Fibroblast of skin of right biceps (primary cell): Measurements from ENCODE around the gene RGS17.
A peak's percentile ranks its signal among the peaks of the same experiment; 100 is the strongest.

Source experiments
- DNase-seq: peaks from one replicate; pipeline ENCODE4 v3.0.0-alpha.2; 2013

The RGS17 gene

DNA sequence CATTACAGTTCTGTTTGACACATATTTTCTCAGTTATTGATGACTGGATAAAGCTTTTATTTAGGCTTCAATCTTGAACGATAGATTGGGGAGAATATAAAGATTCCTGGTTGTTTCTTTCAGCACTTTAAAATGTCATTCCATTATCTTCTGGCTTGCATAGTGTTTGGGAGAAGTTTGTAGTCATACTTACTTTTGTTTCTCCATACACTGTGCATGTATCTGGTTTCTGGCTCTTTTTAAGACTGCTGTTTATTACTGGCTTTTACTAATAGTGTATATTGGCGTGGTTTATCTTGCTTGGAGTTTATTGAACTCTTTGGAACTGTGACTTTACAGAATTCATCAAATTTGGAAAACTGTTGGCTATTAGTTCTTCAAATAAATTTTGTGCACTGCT is 49.2 kb downstream of the RGS17 start:
- DNase-seq = no peak

DNA sequence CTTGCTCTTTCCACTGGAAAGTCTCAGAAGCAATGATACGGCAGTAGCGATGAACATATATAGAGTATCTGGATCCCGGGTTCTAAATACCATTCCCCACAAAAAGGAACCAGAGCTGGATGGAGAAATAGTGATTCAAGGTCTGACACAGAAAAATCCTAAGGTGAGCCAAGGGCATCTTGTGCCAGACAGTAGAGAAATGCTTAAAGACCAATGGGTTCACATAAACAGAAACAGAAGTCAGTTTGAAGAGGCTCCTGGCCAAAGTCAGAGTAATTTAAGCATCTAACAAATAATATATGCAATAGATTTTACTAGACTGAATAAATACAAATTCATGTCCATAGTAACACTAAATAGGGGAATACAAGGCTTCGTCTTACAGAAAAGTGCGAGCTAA is 54.7 kb downstream of the RGS17 start:
- no peak for DNase-seq

GRCh38 chr6:153074761-153075160 is 56.3 kb downstream of the RGS17 start:
- DNase-seq = no peak

DNA sequence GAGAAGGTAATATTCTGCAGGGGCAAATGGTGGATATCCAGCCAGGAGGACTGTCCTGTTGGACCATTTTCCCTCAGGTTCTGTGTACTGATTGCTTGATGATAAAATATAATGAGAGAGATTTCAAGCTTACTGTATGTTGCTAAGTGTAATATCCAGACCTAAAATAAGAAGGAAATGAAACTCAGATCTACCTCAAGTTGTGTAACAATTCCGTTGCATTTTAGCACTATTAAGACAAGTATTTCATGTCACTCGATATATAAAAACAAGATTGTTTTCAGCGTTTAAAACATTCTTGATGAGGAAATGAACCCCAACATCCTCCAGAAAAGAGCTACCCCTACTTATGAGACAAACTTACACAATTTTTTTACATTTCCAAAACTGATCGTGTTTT is 57.2 kb downstream of the RGS17 start:
- DNase-seq = no peak

GRCh38 chr6:153070756-153071155 is 60.3 kb downstream of the RGS17 start:
- no peak for DNase-seq

GRCh38 chr6:153069897-153070296 is 61.2 kb downstream of the RGS17 start:
- DNase-seq = no peak

DNA sequence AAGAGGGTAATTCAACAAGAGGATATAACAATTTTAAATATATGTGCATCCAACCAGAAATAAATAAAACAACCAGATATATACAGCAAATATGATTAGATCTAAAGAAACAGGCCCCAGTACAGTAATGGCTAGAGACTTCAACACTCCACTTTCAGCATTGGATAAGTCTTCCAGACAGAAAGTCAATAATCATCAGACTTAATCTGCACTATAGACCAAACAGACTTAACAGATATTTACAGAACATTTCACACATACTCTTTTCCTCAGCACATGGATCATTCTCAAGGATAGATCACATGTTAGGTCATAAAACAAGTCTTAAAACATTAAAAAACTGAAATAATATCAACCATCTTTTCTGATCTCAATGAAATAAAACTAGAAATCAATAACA is 65.9 kb downstream of the RGS17 start:
- no peak for DNase-seq

- DNase-seq = no peak
Observed at GRCh38 chr6:153063936-153064335, 67.1 kb downstream of the RGS17 start.

- no peak for DNase-seq
Observed at GRCh38 chr6:153062516-153062915, 68.6 kb downstream of the RGS17 start.

- no peak for DNase-seq
Observed at GRCh38 chr6:153059757-153060156, 71.3 kb downstream of the RGS17 start.

DNA sequence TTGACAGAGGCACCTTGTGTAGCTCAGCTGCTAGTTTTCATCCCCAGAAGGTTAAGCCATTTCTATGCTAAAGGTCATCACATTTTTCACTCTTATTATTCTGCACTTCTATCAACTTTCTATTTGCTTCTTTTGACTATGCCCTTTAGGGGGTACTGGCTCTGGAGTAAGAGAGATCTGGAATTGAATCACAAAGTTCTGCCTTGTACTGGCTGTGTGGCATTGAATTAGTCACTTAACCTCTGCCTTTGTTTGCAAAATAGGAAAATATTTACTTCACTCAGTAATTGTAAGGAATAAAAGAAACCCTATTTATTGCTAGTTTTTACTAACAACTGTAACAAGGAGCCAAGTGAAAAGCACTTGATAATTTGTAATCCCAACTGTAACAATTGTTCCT is 71.8 kb downstream of the RGS17 start:
- DNase-seq = no peak

DNA sequence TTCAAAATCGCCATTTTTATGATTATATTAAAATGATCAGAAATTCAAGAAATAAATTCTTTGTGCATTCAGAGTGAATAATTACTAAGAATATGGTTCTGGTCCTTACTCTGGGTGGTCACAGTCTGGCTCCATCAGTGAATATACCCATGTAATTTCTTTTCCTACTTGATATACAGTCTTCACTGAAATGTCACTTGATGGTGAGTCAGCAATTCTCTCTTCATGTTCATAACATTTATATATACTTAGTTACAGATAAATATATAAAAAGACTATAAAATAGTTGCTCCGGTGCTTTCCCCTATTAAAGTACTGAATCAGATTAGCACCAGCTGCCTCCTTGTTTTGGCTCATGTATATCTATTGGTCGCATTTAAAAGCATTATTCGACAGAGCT is 72.2 kb downstream of the RGS17 start:
- no peak for DNase-seq

DNA sequence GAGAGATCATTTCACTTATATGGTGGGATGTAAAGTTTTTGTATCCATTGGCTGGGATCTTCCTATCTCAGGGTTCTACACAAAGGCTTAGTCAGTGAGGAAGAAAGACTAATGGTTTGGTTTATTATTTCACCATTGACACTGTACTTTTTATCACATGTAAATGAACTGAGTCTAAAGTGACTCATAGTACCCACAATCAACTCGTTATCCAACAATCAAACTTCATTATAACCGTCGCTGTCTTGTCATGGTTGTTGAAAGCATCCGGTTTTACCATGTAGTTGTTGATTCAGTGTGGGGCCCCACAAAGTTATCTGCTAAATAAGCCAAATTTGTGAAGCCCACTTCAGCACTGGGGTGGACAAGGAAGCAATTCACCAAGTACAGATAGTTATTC is 72.8 kb downstream of the RGS17 start:
- DNase-seq = peak; percentile 21

DNA sequence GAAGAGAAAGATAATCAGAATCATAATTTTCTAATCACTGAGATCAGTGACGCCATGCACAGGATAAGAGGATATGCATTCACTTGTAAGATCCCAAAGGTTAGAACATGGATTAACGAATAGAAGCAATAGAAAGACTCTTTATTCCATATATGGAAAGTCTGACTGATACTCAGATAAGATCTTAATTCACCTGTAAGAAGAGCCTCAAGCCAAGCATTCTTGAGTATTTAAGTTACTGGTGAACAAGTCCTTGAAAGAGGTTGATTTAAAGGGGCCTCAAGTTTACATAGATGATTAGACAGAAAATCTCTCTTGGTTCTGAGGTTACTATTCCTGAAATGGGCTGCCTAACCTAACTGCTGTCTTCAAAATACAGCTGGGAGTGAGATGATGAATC is 74.8 kb downstream of the RGS17 start:
- DNase-seq = no peak

- no peak for DNase-seq
Observed at GRCh38 chr6:153051801-153052200, 79.3 kb downstream of the RGS17 start.

DNA sequence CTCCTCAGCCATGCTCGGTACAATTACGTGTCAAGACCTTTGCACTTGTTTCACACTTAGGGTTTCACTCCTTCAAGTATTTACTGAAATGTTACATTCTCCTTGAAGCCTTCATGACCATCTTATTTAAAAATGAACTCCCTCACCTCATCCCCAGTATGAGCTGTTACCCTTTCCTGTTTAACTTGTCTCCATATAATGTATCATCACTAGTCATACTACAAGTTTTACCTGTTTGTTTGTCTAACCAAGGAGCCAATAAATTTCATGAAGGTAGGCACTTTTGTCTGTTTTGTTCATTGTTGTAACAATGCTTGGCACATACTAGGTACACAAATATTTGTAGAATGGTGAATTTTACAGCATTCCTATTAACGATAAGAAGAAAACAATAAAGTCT is 82.5 kb downstream of the RGS17 start:
- no peak for DNase-seq

GRCh38 chr6:153047386-153047785 is 83.7 kb downstream of the RGS17 start:
- DNase-seq = no peak

GRCh38 chr6:153045271-153045670 is 85.8 kb downstream of the RGS17 start:
- DNase-seq = no peak

GRCh38 chr6:153044295-153044694 is 86.8 kb downstream of the RGS17 start:
- no peak for DNase-seq

- DNase-seq = no peak
Observed at GRCh38 chr6:153043719-153044118, 87.4 kb downstream of the RGS17 start.

- peak; percentile 45 for DNase-seq
Observed at GRCh38 chr6:153038378-153039057, 92.6 kb downstream of the RGS17 start.

DNA sequence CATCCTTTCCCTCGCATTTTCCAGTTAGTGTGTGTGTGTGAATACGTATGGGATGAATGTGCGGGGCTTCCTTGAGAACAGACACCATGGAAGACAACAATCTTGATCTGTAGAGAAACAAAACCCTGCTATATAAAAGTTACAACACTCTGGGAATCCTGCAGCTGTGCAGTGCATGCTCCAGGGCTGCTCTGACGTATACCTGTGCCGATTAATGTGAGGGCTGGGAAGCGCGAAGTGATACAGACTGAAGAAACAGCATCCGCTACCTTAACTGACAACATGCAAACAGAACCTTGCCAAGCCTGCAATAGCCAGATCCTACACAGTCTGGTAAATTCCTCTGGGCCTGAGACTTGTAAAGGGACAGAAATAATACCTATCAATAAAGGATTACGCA is 96.9 kb downstream of the RGS17 start:
- DNase-seq = no peak

DNA sequence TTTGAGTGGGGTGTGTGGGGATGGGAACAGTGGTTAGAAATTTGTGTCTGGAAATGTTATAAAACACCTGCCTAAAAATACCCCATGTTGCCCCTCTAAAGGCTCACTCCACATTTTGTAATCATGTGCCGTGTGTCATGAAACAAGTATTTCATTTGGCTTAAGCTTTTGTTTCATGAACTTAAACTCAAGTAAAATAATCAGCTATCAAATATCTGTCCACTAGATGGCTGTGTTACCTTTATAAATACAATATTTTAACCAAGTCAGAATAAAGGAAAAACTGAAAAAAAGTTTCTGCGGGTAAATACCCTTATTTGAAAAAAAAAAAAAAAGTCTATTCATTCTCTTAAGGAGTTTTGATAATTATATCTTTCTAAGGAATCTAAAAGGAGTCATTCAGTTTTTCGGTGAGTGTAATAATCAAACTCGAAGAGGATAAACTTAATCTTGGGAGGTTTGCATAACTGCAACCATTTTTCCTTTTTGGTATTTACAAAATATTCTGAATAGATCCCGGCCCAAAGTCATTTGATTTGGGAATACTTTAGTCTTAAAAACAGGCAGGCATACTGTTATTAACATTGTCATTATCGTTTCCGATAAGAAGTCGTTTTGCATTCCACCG is 98.7 kb downstream of the RGS17 start:
- DNase-seq = peak; percentile 58

- DNase-seq = no peak
Observed at GRCh38 chr6:153031335-153031955, 99.6 kb downstream of the RGS17 start.

DNA sequence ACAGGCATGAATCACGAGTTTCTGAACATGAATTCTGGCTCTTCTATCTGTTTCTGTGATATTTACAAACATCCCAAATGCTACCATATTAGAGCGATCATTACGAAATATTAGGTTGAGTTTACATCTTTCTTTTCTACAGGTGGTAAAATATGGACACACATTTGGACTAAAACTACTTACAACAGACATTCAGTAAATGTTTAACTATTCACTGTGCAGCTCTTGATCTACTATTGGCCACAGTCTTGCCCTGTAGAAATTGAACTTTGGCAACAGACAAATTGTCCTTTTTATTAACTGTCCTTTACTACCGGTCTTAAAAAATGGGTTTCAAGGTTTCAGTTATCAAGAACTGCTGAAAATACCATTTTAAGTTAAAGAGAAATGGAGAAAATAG is 102.1 kb downstream of the RGS17 start:
- DNase-seq = no peak
